Activated T-helper 1 cell treated with anti-CD3 and anti-CD28 coated beads, Interleukin-2, amount 50 U/mL, for 16 hours (primary cell): Measurements from ENCODE around the gene ASL.
"Not testable (repeated sequence)": the region's sequence is repeated elsewhere in the genome, so short reads cannot be mapped to it uniquely, and the experiment has no call there.

ENCODE experiments used
- DNase-seq, 2 donors: peaks; one replicate each; pipeline ENCODE4 v3.0.0-alpha.2; 2020; ENCODE audit warnings: low read depth in 1 of 2, low spot score in 1 of 2

The ASL gene

DNA sequence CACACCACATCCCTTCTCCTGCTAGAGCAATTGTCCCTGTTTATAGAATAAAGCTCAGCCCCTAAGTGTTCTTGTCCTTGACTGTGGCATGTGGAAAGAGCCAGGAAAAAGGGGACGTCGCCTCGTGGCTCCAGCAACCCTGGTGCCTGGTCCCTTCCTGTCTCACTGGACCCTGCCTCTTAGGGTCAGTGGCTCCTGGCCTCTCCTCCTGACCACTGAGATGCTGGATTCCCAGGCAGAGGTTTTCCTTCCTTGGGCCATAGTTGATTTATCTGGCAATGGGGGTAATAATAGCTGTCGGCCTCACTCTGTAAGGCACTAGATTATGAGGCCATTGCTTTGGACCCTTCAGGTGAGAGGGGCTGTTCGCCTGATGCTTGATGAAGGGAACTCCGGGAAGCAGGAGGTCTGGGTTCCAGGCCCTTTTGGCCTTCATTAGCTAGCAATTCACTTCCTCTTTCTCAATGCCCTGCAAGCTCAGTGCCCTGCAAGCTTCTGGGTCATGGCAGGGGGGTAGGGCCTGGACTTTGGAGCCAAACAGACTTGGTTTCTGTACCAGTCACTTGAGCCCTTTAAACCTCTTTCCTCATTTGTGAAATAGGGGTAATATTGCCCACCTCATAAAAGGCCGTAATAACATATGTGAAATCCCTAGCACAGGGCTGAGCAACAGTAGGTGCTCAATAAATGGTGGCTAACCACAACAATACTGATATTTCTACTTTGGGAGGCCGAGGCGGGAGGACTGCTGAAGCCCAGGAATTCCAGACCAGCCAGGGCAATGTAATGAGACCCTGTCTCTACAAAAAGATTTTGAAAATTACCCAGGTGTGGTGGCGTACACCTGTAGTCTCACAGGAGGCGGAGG, 1.1 kb downstream of the ASL start:
- DNase-seq, result no peak

DNA sequence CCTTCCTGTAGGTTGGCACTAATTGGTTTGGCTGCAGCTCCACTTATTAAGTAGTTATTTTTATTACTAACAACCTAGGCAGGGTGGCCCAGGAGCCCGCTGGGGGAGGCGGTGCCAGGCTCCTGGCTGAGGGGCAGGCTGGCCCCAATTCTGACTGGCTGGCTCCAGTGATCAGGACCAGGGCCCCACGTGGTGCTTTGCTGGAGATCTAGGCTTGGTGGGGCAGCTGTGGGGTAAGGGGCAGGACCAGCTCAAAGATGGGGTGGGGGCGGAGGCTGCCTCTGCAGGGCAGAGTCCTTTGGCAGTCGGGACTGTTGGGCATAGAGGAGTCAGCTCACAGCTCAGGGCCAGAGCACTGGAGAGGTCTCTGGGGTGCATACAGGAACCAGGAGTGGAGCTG, 2.4 kb downstream of the ASL start:
- no peak for DNase-seq

DNA sequence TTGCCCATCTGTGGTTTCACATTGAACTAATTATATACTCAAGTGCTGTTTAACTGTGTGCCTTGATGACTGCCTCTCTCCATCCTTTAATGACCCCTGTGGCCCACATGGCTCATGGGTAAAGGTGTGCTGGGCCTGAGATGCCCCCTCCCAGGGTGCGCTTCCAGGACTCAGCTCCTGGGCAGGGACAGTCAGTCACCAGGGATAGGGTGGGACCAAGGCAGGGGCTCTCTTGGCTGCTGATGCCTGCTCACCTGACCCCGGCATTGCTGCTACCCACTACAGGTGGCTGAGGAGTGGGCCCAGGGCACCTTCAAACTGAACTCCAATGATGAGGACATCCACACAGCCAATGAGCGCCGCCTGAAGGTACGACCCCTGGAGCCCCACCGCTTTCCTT, 6.5 kb downstream of the ASL start:
- DNase-seq, result no peak

DNA sequence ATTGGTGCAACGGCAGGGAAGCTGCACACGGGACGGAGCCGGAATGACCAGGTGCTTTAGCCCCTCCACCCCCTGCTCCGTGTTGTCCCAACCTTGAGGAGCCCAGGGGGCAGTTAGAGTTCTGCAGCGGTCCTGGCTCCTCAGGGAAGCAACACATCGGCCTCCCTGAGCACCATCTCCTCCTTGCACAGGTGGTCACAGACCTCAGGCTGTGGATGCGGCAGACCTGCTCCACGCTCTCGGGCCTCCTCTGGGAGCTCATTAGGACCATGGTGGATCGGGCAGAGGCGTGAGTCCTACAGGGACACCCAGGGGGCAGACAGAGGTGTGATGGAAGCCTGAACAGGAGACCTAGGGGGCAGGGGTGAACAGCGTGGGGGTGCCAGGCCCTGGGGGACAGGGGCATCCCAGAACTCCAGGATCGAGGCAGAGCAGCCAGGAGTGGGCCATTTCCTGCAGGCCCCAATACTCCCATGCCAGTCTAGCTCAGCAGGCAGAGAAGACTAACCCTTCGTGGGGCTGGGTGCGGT, 7.3 kb downstream of the ASL start:
- no peak for DNase-seq

DNA sequence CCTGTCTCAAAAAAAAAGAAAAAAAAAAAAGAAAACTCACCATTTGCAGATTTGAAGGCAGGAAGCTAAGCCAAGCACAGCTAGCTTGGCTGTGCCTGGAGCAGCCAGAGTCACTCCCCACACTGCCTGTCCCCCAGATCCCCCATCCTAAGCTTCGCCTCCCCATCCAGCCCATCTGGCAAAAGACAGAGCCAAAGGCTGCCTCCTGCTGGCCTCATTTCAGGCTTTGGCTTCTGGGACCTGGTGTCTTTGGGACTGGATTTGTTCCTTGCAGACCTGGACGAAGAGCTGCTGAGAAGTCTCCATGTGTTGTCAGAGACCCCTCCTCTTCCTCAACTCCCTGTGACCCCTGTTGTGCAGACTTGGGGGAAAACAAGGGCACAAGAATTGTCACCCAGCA, 8.1 kb downstream of the ASL start:
- DNase-seq, result no peak

DNA sequence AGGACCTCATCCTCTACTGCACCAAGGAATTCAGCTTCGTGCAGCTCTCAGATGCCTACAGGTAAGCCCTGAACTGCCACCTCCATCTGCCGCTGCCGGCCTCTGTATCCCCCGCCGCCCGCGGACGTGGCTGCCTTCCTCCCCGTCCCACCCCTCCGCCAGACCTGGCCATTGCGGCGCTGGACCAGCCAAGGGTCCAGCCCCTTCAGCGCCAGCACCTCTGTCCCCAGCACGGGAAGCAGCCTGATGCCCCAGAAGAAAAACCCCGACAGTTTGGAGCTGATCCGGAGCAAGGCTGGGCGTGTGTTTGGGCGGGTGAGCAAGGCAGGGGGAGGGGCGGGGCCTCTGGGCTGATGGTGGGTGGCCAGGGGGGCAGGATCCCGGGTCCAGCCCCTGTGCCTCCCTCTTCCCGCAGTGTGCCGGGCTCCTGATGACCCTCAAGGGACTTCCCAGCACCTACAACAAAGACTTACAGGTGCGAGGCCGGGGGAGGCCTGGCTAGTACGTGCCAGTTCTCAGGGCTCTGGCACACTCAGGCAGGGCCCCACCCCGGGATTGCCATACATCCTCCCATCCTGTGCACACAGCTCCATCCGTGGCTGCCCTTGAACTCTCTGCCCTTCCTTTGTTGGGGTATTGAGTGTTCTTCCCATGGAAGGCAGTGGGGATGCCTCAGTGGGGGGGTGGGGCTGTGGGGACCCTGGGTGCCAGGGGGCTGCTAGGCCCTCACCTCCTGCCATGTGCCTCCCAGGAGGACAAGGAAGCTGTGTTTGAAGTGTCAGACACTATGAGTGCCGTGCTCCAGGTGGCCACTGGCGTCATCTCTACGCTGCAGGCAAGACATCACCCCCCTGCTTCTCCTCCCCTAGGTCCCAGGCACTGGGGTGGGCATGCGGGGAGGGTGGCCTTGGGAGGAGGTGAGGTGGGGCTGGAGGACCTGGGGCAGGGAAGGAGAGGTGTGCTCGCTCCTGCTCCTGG, 13.5 kb downstream of the ASL start:
- no peak for DNase-seq

DNA sequence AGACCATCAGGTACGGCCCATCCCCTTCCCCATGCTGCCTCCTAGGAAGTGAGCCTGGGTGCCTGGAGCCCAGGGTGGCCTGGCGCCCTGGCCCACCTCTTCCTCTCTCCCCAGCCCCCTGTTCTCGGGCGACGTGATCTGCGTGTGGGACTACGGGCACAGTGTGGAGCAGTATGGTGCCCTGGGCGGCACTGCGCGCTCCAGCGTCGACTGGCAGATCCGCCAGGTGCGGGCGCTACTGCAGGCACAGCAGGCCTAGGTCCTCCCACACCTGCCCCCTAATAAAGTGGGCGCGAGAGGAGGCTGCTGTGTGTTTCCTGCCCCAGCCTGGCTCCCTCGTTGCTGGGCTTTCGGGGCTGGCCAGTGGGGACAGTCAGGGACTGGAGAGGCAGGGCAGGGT, 17.0 kb downstream of the ASL start:
- DNase-seq, result no peak

DNA sequence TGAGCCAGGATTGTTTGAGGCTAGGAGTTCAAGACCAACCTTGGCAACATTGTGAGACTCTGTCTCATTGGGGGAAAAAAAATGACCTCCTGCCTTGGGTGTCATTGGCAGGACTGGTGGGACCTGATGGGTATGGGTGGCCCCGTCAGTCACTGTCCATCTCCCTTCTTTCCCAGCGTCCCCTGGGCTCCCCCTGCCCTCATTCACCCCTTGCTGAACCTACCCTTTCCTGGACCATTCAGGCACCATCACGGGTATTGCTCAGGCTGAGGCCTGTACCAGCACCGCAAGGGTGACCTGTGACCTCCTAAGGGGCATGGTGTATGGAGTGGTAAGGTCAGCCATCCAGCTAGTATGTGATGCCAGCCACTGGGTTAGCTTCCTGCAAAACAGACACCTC, 19.4 kb downstream of the ASL start:
- DNase-seq, result no peak

DNA sequence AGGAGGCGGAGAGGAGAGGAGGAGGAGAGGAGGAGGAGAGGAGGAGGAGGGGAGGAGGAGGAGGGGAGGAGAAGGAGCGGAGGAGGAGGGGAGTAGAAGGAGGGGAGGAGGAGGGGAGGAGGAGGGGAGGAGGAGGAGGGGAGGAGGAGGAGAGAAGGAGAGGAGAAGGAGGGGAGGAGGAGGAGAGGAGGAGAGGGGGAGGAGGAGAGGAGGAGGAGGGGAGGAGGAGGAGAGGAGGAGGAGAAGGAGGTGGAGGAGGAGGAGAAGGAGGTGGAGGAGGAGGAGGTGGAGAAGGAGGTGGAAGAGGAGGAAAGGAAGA, 23.6 kb downstream of the ASL start:
- no peak for DNase-seq

DNA sequence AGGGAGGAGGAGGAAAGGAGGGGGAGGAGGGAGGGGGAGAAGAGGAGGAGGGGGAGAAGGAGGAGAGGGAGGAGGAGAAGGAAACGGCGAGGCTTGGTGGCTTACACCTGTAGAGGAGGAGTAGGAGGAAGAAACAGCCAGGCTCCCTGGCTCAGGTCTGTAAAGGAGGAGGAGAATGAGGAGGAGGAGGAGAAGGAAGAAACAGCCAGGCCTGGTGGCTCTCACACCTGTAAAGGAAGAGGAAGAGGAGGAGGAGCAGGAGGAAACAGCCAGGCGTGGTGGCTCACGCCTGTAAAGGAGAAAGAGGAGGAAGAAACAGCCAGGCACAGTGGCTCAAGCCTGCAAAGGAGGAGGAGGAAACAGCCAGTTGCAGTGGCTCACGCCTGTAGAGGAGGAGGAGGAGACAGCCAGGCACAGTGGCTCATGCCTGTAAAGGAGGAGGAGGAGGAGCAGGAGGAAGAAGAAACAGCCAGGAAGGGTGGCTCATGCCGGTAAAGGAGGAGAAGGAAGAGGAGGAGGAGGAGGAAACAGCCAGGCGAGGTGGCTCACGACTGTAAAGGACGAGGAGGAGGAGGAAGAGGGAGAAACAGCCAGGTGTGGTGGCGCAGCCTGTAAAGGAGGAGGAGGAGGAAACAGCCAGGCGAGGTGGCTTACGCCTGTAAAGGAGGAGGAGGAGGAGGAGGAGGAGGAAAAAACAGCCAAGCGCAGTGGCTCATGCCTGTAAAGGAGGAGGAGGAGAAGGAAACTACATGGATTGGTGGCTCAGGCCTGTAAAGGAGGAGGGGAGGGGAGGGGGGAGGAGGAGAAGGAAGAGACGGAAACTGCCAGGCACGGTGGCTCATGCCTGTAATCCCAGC, 24.2 kb downstream of the ASL start:
- DNase-seq, result peak; percentile 5 to 9

DNA sequence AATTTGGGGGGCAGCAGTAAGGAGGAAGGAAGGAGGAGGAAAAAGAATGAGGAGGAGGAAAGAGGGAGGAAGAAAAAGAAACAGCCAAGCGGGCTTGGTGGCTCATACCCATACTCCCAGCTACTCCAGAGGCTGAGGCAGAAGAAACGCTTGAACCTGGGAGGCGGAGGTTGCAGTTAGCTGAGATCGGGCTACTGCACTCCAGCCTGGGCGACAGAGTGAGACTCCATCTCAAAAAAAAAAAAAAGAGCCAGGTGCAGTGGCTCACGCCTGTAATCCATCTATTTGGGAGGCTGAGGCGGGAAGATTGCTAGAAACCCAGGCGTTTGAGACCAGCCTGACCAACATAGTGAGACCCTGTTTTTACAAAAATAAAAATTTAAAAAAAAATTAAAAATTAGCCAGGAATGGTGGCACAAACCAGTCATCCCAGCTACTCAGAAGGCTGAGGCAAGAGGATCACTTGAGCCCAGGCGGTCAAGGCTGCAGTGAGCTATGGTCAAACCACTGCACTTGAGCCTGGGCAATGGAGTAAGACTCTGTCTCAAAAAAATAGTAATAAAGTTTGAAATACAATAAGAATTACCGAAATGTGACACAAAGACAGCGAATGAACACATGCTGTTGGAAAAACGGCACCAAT, 24.9 kb downstream of the ASL start:
- no peak for DNase-seq

DNA sequence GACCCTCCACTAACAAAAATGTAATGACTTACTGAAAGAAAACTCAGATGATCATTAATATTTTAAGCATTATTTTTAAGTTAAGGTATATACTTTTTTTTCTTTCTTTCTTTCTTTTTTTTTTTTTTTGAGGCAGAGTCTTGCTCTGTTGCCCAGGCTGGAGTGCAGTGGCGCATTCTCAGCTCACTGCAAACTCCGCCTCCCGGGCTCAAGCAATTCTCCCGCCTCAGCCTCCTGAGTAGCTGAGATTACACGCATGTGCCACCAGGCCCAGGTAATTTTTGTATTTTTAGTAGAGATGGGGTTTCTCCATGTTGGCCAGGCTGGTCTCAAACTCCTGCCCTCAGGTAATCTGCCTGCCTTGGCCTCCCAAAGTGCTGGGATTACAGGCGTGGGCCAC, 26.5 kb downstream of the ASL start:
- not testable (repeated sequence) for DNase-seq

DNA sequence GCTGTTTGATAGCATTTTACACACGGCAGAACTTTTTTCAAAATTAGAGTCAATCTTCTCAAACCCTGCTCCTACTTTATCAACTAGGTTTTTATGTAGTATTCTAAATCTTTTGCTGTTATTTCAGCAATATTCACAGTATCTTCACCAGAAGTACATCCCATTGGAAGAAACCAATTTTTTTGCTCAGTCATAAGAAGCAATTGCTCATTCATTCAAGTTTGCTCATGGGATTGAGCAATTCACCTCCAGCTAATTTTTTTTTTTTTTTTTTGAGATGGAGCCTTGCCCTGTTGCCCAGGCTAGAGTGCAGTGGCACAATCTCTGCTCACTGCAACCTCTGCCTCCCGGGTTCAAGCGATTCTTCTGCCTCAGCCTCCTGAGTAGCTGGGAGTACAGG, 28.4 kb downstream of the ASL start:
- not testable (repeated sequence) for DNase-seq

DNA sequence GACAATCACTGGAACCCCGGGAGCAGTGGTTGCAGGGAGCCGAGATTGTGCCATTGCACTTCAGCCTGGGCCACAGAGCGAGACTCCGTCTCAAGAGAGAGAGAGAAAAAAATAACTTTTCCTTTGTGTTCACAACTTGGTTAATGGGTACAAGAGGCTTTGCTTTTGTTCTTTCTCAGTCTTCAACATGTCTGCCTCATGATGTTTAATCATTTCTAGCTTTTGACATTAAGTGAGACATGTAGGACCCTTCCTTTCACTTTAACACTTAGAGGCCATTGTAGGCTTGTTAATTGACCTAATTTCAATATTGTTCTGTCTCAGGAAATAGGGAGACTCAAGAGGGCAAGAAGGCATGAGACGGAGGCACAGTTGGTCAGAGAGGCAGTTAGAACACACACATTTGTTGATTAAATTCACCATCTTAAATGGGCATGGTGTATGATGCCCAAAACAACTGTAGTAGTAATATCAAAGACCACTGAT, 29.7 kb downstream of the ASL start:
- no peak for DNase-seq

DNA sequence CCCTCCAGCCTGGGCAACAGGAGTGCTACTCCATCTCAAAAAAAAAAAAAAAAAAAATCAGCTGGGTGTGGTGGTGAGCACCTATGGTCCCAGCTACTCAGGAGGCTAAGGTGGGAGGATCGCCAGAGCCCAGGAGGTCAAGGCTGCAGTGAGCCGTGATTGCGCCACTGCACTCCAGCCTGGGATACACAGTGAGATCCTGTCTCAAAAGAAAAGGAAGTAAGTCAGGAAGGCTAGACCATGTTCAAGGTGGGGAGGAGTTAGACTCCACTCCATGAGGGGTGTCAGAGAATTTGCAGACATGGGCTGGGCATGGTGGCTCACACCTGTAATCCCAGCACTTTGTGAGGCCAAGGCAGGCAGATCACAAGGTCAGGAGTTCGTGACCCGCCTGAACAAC, 32.8 kb downstream of the ASL start:
- not testable (repeated sequence) for DNase-seq

DNA sequence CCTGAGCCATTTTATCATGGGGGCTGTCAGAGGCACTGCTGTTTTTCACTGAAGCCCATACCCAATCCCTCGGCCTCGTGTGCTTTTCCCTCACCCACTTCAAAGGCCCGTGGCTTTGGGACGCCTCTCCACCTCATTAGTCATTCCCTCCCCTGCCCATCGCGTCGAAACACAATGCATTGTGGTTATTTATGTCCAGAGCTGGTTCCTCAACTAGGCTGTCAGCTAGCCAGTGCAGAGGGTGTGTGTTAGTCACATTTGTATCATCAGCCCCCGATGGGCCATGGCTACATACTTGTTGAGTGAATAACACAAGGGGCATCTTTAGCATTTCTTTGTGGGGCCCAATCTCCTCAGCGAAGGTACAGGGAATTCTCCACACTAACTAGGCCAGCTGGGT, 35.2 kb downstream of the ASL start:
- DNase-seq, result no peak

DNA sequence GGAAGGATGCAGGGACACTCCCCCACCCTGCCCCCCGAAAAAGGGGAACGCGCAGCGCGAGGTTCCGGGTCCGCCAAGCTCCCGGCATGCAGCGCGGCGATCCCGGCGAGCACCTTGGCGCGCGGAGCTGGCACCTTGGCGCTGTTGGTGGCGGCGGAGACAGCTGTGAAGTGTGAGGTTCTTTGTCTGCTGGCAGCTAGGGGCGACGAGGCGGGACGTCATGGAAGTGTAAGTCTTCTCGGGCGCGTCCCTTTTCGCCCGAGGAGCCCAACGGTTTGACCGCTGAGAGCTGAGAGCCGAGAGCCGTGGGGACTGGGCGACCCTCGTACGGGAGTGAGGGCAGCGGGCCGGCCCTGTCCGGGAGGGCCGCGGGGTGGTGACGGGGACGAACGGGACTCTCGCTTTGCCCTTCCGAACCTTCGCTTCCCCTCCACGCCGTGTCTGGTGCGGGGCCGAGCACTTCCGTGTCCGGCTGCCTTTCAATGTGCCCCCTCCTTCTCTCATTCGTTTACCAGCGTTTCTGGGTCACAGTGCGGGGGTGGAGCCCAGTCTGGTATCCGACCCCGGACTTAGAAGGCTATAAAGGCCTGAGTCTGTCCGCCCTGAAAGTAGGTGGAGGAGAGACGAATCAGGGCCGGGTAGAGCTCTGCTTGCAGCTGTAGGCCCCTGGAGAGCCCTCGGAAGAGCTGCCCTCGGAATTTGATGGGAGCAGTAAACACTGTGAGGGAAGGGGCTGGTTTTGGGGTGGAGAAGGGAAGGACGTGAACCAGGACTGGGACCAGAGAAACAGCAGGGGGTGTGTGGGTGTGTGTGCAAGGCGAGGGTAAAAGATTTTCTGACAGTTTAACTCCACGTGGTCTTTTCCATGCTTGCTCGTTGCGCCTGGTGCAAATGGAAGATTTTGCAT, 39.4 kb downstream of the ASL start, which contains the start of gene CRCP:
Gene CRCP (plus strand): TSS at position 105 of the 907 bp plus-strand sequence. CDS start 116 bp downstream, at position 221.
- DNase-seq, result peak; percentile 69 to 76

DNA sequence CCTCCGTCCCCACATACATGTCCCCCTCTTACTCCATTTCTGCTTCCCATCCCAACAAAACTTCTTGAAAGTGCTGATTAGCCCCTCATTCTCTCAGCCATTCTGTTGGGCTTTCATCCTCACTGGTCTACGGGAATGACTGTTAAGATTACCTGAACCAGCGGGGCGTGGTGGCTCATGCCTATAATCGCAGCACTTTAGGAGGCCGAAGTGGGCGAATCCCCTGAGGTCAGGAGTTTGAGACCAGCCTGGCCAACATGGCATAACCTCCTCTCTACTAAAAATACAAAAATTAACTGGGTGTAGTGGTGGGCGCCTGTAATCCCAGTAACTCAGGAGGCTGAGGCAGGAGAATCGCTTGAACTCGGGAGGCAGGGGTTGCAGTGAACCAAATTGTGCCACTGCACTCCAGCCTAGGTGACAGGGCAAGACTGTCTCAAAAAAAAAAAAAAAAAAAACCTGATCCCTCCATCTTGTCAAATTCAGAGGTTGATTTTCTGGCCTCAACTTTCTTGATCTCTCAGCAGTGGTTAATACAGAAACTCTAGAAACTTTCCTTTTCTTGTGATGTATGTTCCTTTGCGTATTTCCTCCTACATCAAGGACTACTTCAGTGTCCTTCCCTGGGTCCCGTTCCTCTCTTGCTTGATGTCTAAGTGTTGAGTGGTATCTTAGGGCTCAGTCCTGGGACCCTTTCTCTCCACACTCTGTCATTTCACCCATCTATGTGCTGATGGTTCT, 41.2 kb downstream of the ASL start:
- not testable (repeated sequence) for DNase-seq
